Left kidney (tissue), 8 donors: ENCODE measurements around the gene KIR2DL1. TPM values are rescaled to one million over a fixed set of nuclear protein-coding genes. Genes with fewer than 3 reads are reported as not detected.
"Not testable (repeated sequence)": the region's sequence is repeated elsewhere in the genome, so short reads cannot be mapped to it uniquely, and the experiment has no call there.

ENCODE experiments used
- DNase-seq: peaks from one replicate; pipeline ENCODE4 v3.0.0-alpha.2; 2013
- long read RNA-seq, 8 donors: transcript quantifications; one replicate each; lab custom pipeline, GENCODE V29; 2026
- polyA plus RNA-seq: library from polyadenylated mRNA; unstranded; fragments of 120-200 nt; gene quantifications from one replicate; pipeline ENCODE4 v1.2.1, GENCODE V29; 2013; ENCODE audit not compliant: insufficient read length

The KIR2DL1 gene
- not detected for polyA plus RNA-seq
- long read RNA-seq, donor 1, result 0 reads
- long read RNA-seq, donor 2, result 0 reads
- long read RNA-seq, donor 3, result 0 reads
- long read RNA-seq, donor 4, result 0 reads
- long read RNA-seq, donor 5, result 0 reads
- long read RNA-seq, donor 6, result 0 reads
- long read RNA-seq, donor 7, result 0 reads
- long read RNA-seq, donor 8, result 0 reads

GRCh38 chr19:54769646-54770045, at the start of gene KIR2DL1:
TSS of gene KIR2DL1 (plus strand) at chr19:54769793. CDS start at chr19:54769851, 58 bp downstream.
- DNase-seq, result not testable (repeated sequence)

GRCh38 chr19:54724142-54724541, 45.5 kb upstream of the KIR2DL1 start, which contains the start of gene KIR3DL3:
TSS of gene KIR3DL3 (plus strand) at chr19:54724442. CDS start at chr19:54724497, 55 bp downstream.
- DNase-seq, result no peak

GRCh38 chr19:54724644-54725043, 44.9 kb upstream of the KIR2DL1 start:
- DNase-seq, result no peak

- no peak for DNase-seq
Measured at GRCh38 chr19:54725321-54725720, 44.3 kb upstream of the KIR2DL1 start.

GRCh38 chr19:54727562-54727961, 42.0 kb upstream of the KIR2DL1 start:
- DNase-seq, result no peak

GRCh38 chr19:54728167-54728566, 41.4 kb upstream of the KIR2DL1 start:
- no peak for DNase-seq

- no peak for DNase-seq
Measured at GRCh38 chr19:54729416-54730188, 40.0 kb upstream of the KIR2DL1 start.

- DNase-seq, result no peak
Measured at GRCh38 chr19:54731191-54731590, 38.4 kb upstream of the KIR2DL1 start.

GRCh38 chr19:54738306-54738705, 31.3 kb upstream of the KIR2DL1 start, which contains the start of gene KIR2DL3:
TSS of gene KIR2DL3 (plus strand) at chr19:54738513. CDS start at chr19:54738546, 33 bp downstream.
- DNase-seq, result not testable (repeated sequence)

- DNase-seq, result no peak
Measured at GRCh38 chr19:54738715-54739114, 30.9 kb upstream of the KIR2DL1 start.

GRCh38 chr19:54739587-54740497, 29.8 kb upstream of the KIR2DL1 start:
- DNase-seq, result no peak

GRCh38 chr19:54741950-54742349, 27.6 kb upstream of the KIR2DL1 start:
- not testable (repeated sequence) for DNase-seq

GRCh38 chr19:54744080-54744479, 25.5 kb upstream of the KIR2DL1 start:
- DNase-seq, result not testable (repeated sequence)

GRCh38 chr19:54747614-54748322, 21.8 kb upstream of the KIR2DL1 start:
- not testable (repeated sequence) for DNase-seq

GRCh38 chr19:54750276-54750675, 19.3 kb upstream of the KIR2DL1 start:
- not testable (repeated sequence) for DNase-seq

- not testable (repeated sequence) for DNase-seq
Measured at GRCh38 chr19:54756204-54757110, 13.1 kb upstream of the KIR2DL1 start.

- not testable (repeated sequence) for DNase-seq
Measured at GRCh38 chr19:54758577-54758976, 11.0 kb upstream of the KIR2DL1 start.

- DNase-seq, result not testable (repeated sequence)
Measured at GRCh38 chr19:54764219-54764618, 5.4 kb upstream of the KIR2DL1 start.

GRCh38 chr19:54766464-54766863, 3.1 kb upstream of the KIR2DL1 start:
- DNase-seq, result not testable (repeated sequence)

GRCh38 chr19:54770511-54770910, 918 bp downstream of the KIR2DL1 start:
- DNase-seq, result not testable (repeated sequence)
